Adipose tissue (tissue), 3 donors: ENCODE measurements around the gene MTG2. TPM values are rescaled to one million over a fixed set of nuclear protein-coding genes. Genes with fewer than 3 reads are reported as not detected.

ENCODE experiments used
- H3K27ac ChIP-seq: one replicate; pipeline ENCODE4 v1.5.1; 2013; ENCODE audit warnings: low read depth, low read length
- WGBS, 3 donors: extraction: QIAGEN DNeasy Blood & Tissue Kit; methylation state at CpG; one replicate each; pipeline ENCODE4 v1.1.7; 2013; 5-methylcytosine and 5-hydroxymethylcytosine counted together
- polyA plus RNA-seq, 3 donors: library from polyadenylated mRNA; stranded (reverse); fragments of 200-250 nt; gene quantifications; one replicate each; pipeline ENCODE4 v1.2.3, GENCODE V29; 2013
- donor health status: healthy with polysubstance abuse.
- donor health status: Bipolar disorder and iron deficiency.
- donor health status: healthy.

The MTG2 gene
- polyA plus RNA-seq = 10 to 100 TPM; 16.9 to 22.7 (median 17.0) TPM

GRCh38 chr20:62182469-62183425 is at the start of gene MTG2:
Gene MTG2 (plus strand): TSS chr20:62183028. CDS start chr20:62193421, 10,393 bp downstream.
- H3K27ac ChIP-seq = peak within 1 kb of the TSS; percentile 62
- 0 to 1% (median 1%) methylated on average over 75 to 96 of the region's 96 CpGs for WGBS, 3 donors

- H3K27ac ChIP-seq = no peak overlapping the region
- WGBS, 3 donors = 54 to 86% (median 55%) methylated on average over 29 of the region's 29 CpGs
Observed at GRCh38 chr20:62133051-62133845, 49.6 kb upstream of the MTG2 start.

GRCh38 chr20:62133864-62134263 is 49.0 kb upstream of the MTG2 start:
- 81 to 91% (median 90%) methylated on average over 12 of the region's 12 CpGs for WGBS, 3 donors
- H3K27ac ChIP-seq = no peak overlapping the region

- 39 to 47% (median 46%) methylated on average over 11 of the region's 11 CpGs for WGBS, 3 donors
- no peak overlapping the region for H3K27ac ChIP-seq
Observed at GRCh38 chr20:62134735-62135231, 48.0 kb upstream of the MTG2 start.

GRCh38 chr20:62135573-62136266 is 47.1 kb upstream of the MTG2 start:
- H3K27ac ChIP-seq = no peak overlapping the region
- WGBS, 3 donors = 89 to 95% (median 90%) methylated on average over 8 of the region's 8 CpGs

GRCh38 chr20:62136283-62137091 is 46.3 kb upstream of the MTG2 start:
- no peak overlapping the region for H3K27ac ChIP-seq
- WGBS, 3 donors = 54 to 58% (median 56%) methylated on average over 8 of the region's 8 CpGs

GRCh38 chr20:62137092-62137384 is 45.8 kb upstream of the MTG2 start:
- no peak overlapping the region for H3K27ac ChIP-seq
- 72 to 74% (median 73%) methylated on average over 6 of the region's 6 CpGs for whole genome bisulfite sequencing, 3 donors

GRCh38 chr20:62137478-62138203 is 45.2 kb upstream of the MTG2 start:
- no peak overlapping the region for H3K27ac ChIP-seq
- 75 to 86% (median 83%) methylated on average over 8 of the region's 8 CpGs for WGBS, 3 donors

- no peak overlapping the region for H3K27ac ChIP-seq
- 85 to 93% (median 86%) methylated on average over 11 of the region's 11 CpGs for WGBS, 3 donors
Observed at GRCh38 chr20:62138204-62138543, 44.7 kb upstream of the MTG2 start.

GRCh38 chr20:62138912-62139311 is 43.9 kb upstream of the MTG2 start:
- WGBS, 3 donors = 88 to 96% (median 91%) methylated on average over 10 of the region's 10 CpGs

GRCh38 chr20:62139636-62140035 is 43.2 kb upstream of the MTG2 start:
- no peak overlapping the region for H3K27ac ChIP-seq
- WGBS, 3 donors = 85 to 91% (median 90%) methylated on average over 13 of the region's 13 CpGs

More at GRCh38 chr20:62138912-62139311, 43.9 kb upstream of the MTG2 start:
- no peak overlapping the region for H3K27ac ChIP-seq

GRCh38 chr20:62141043-62141396 is 41.8 kb upstream of the MTG2 start:
- 83 to 88% (median 86%) methylated on average over 7 of the region's 7 CpGs for WGBS, 3 donors
- no peak overlapping the region for H3K27ac ChIP-seq

GRCh38 chr20:62141397-62142251 is 41.2 kb upstream of the MTG2 start:
- no peak overlapping the region for H3K27ac ChIP-seq

GRCh38 chr20:62142252-62143080 is 40.4 kb upstream of the MTG2 start:
- H3K27ac ChIP-seq = peak overlapping the region; percentile 85
- 1% methylated on average over 49 to 71 of the region's 71 CpGs for WGBS, 3 donors

More at GRCh38 chr20:62141397-62142251, 41.2 kb upstream of the MTG2 start:
- WGBS, 3 donors = 14 to 21% (median 19%) methylated on average over 14 of the region's 14 CpGs

GRCh38 chr20:62143081-62143956 is 39.5 kb upstream of the MTG2 start, which contains the start of the genes PSMA7 and SS18L1:
Gene PSMA7 (minus strand): TSS chr20:62143394. CDS start chr20:62143303, 91 bp downstream.
Gene SS18L1 (plus strand): TSS chr20:62143769. CDS start chr20:62143821, 52 bp downstream.
- WGBS, 3 donors = 0 to 1% (median 0%) methylated on average over 69 to 147 of the region's 148 CpGs
- H3K27ac ChIP-seq = peak within 1 kb of the TSS; percentile 85
